ENCODE measurements around the gene BCAN. TPM values are rescaled to one million over a fixed set of nuclear protein-coding genes. Genes with fewer than 3 reads are reported as not detected.
A peak's percentile ranks its signal among the peaks of the same experiment; 100 is the strongest.

The BCAN gene
- total RNA-seq, 2 donors from 2014 or later = 0.10 TPM; not detected in 1

DNA sequence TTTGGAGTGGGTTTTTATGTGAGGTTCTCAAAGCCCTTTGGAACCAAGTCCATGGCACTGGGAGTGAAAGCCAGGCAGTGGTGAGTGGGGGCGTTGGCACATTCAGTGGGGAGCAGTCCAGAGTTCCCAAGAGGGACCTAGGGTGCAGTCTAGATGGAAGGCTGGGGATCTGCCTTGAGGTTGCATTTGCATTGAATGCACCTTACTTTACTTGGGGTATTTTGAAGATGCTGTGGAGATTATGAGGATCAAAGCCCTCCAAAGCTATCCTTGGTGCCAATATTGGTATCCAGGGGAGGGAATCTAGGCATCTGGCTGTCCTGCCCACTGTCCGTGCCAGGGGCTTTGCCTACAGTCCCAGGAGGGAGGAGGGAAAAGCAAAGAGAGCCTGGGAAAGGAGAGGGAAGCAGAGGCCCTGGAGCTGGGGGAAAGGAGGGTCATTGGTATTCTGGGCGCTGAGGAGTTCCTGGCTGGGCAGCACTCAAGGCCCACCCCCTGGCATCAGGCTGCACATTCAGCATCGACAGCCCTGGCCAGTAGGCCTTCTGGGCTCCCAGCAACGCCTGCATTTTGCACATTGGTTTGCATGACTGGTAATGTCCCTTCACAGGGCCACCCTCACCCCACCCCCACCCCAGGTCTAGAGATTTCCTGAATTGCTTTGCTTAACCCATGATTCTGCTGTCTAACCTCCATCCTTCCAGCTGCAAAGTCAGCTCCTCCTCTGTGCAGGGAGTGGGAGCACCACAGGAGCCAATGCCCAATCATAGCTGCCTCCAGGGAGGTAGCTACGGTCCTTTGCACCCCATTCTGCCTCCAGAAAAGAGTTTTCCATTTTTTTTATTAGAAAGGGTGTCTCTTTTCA lies 843 bp upstream of the BCAN start:
- no peak overlapping the region for H3K27ac Mint-ChIP-seq
- DNase-seq = no peak
- H3K36me3 Mint-ChIP-seq (ENCODE audit: insufficient read depth in 2 of 2) = no peaks in the 10 kb centered on the region
- no peak for ATAC-seq (replicated peaks in 1 of 2)
- H3K4me3 Mint-ChIP-seq = peak overlapping the region; percentile 40 to 79
- peaks cover 30% of the 10 kb centered on the region for H3K4me1 Mint-ChIP-seq (ENCODE audit: low read depth)
- no peaks in the 10 kb centered on the region for H3K9me3 Mint-ChIP-seq
- H3K27me3 Mint-ChIP-seq (ENCODE audit: low read depth) = peaks cover 85% of the 10 kb centered on the region

- ATAC-seq (replicated peaks in 1 of 2) = no peak
- Mint-ChIP-seq H3K27ac (no peak overlapping the region), H3K9me3 (no peaks in the 10 kb centered on the region), H3K4me1 (ENCODE audit: low read depth) (peaks cover 30% of the 10 kb centered on the region), H3K36me3 (ENCODE audit: insufficient read depth in 2 of 2) (no peaks in the 10 kb centered on the region), H3K4me3 (peak overlapping the region; percentile 77 to 79), H3K27me3 (ENCODE audit: low read depth) (peaks cover 87% of the 10 kb centered on the region)
- DNase-seq = no peak
These were observed 540 bp downstream of the BCAN start for GRCh38 chr1:156642265-156643048.

DNA sequence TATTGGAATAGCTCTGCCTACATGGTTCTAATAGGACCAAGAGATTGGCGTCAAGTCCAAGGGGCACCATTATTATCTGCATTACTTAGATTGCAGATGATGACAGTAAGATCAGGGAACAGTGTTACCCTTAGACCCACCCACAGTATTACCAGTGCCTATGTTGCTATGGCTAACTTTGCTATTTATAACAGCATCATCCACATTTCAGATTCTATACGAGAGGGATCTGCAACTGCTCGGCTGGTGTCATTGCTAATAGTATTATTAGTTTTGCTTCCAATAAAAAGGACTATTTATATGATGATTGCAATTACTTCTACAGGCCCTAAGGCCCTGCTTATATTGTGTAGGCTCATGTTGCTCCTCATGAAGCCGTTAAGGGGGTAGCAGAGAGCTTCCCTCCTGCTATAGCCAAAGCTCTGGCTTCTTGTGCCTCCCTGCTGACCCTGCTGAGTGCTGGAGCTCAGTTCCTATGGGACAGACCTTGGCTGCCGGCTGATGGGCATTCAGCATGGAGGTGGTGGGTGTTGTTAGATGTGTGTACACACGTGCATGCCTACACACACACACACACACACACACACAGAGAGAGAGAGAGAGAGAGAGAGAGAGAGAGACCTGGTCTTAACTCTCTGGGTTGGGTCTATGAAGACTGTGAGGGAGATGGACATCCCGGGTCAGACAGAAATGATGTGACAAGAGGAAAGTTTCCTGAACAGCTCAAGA lies 1.3 kb downstream of the BCAN start:
- ATAC-seq (replicated peaks in 1 of 2) (peak in 1 of 2 donors; percentile 5), DNase-seq (no peak)
- Mint-ChIP-seq H3K27me3 (ENCODE audit: low read depth) (peaks cover 90% of the 10 kb centered on the region), H3K36me3 (ENCODE audit: insufficient read depth in 2 of 2) (no peaks in the 10 kb centered on the region), H3K4me1 (ENCODE audit: low read depth) (peaks cover 30% of the 10 kb centered on the region), H3K4me3 (peak overlapping the region; percentile 77 to 79), H3K27ac (no peak overlapping the region), H3K9me3 (no peaks in the 10 kb centered on the region)

GRCh38 chr1:156643778-156644092 lies 1.8 kb downstream of the BCAN start:
- Mint-ChIP-seq H3K36me3 (ENCODE audit: insufficient read depth in 2 of 2) (no peaks in the 10 kb centered on the region), H3K4me1 (ENCODE audit: low read depth) (peaks cover 30% of the 10 kb centered on the region), H3K4me3 (no peak overlapping the region), H3K27me3 (ENCODE audit: low read depth) (peaks cover 90% of the 10 kb centered on the region), H3K9me3 (no peaks in the 10 kb centered on the region), H3K27ac (no peak overlapping the region)
- DNase-seq = peak; percentile 48 to 60
- peak; percentile 90 to 91 for ATAC-seq (replicated peaks in 1 of 2)

- DNase-seq (no peak), ATAC-seq (replicated peaks in 1 of 2) (no peak)
- Mint-ChIP-seq H3K36me3 (ENCODE audit: insufficient read depth in 2 of 2) (no peaks in the 10 kb centered on the region), H3K27me3 (ENCODE audit: low read depth) (peaks cover 90% of the 10 kb centered on the region), H3K27ac (no peak overlapping the region), H3K4me1 (ENCODE audit: low read depth) (peaks cover 30% of the 10 kb centered on the region), H3K9me3 (no peaks in the 10 kb centered on the region), H3K4me3 (no peak overlapping the region)
These were observed 2.2 kb downstream of the BCAN start for GRCh38 chr1:156644146-156644545.

- Mint-ChIP-seq H3K27me3 (ENCODE audit: low read depth) (peaks cover 90% of the 10 kb centered on the region), H3K27ac (no peak overlapping the region), H3K9me3 (no peaks in the 10 kb centered on the region), H3K36me3 (ENCODE audit: insufficient read depth in 2 of 2) (no peaks in the 10 kb centered on the region), H3K4me1 (ENCODE audit: low read depth) (peaks cover 30% of the 10 kb centered on the region), H3K4me3 (no peak overlapping the region)
- ATAC-seq (replicated peaks in 1 of 2) (no peak), DNase-seq (no peak)
These were observed 2.7 kb downstream of the BCAN start for GRCh38 chr1:156644640-156645039.

GRCh38 chr1:156645056-156645455 lies 3.1 kb downstream of the BCAN start:
- no peak overlapping the region for H3K27ac Mint-ChIP-seq
- ATAC-seq (replicated peaks in 1 of 2) = no peak
- peaks cover 30% of the 10 kb centered on the region for H3K4me1 Mint-ChIP-seq (ENCODE audit: low read depth)
- no peaks in the 10 kb centered on the region for H3K36me3 Mint-ChIP-seq (ENCODE audit: insufficient read depth in 2 of 2)
- H3K27me3 Mint-ChIP-seq (ENCODE audit: low read depth) = peaks cover 90% of the 10 kb centered on the region
- DNase-seq = no peak
- no peak overlapping the region for H3K4me3 Mint-ChIP-seq
- no peaks in the 10 kb centered on the region for H3K9me3 Mint-ChIP-seq

GRCh38 chr1:156645666-156646065 lies 3.7 kb downstream of the BCAN start:
- Mint-ChIP-seq H3K4me3 (no peak overlapping the region), H3K27me3 (ENCODE audit: low read depth) (peaks cover 89% of the 10 kb centered on the region), H3K4me1 (ENCODE audit: low read depth) (peaks cover 29% of the 10 kb centered on the region), H3K27ac (no peak overlapping the region), H3K9me3 (no peaks in the 10 kb centered on the region), H3K36me3 (ENCODE audit: insufficient read depth in 2 of 2) (no peaks in the 10 kb centered on the region)
- no peak for ATAC-seq (replicated peaks in 1 of 2)
- no peak for DNase-seq

GRCh38 chr1:156646738-156647211 lies 4.9 kb downstream of the BCAN start:
- H3K4me1 Mint-ChIP-seq (ENCODE audit: low read depth) = peaks cover 18% of the 10 kb centered on the region
- ATAC-seq (replicated peaks in 1 of 2) (no peak), DNase-seq (no peak)
- no peaks in the 10 kb centered on the region for H3K9me3 Mint-ChIP-seq
- no peak overlapping the region for H3K27ac Mint-ChIP-seq
- no peaks in the 10 kb centered on the region for H3K36me3 Mint-ChIP-seq (ENCODE audit: insufficient read depth in 2 of 2)
- H3K4me3 Mint-ChIP-seq = no peak overlapping the region
- peaks cover 85% of the 10 kb centered on the region for H3K27me3 Mint-ChIP-seq (ENCODE audit: low read depth)

DNA sequence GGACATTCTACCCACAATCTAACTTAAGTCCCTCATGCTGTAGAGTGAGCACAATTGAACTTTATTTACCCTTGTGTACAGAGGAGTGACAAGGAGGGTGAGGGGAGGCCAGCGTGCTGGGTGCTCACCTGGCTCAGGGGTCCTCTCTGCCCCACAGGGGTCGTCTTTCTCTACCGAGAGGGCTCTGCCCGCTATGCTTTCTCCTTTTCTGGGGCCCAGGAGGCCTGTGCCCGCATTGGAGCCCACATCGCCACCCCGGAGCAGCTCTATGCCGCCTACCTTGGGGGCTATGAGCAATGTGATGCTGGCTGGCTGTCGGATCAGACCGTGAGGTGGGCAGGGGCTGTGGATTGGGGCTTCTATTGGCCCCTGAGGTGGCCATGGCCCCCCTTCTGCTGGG lies 5.4 kb downstream of the BCAN start:
- Mint-ChIP-seq H3K27me3 (ENCODE audit: low read depth) (peaks cover 88% of the 10 kb centered on the region), H3K27ac (no peak overlapping the region), H3K4me1 (ENCODE audit: low read depth) (peaks cover 15% of the 10 kb centered on the region), H3K36me3 (ENCODE audit: insufficient read depth in 2 of 2) (no peaks in the 10 kb centered on the region), H3K9me3 (no peaks in the 10 kb centered on the region), H3K4me3 (no peak overlapping the region)
- no peak for DNase-seq
- no peak for ATAC-seq (replicated peaks in 1 of 2)

DNA sequence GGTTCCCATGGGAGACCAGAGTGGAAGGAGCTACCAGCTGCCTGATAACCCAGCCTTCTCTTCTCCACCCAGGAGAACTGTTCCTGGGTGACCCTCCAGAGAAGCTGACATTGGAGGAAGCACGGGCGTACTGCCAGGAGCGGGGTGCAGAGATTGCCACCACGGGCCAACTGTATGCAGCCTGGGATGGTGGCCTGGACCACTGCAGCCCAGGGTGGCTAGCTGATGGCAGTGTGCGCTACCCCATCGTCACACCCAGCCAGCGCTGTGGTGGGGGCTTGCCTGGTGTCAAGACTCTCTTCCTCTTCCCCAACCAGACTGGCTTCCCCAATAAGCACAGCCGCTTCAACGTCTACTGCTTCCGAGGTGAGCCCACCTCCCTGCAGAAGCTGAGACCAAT lies 6.6 kb downstream of the BCAN start:
- Mint-ChIP-seq H3K27me3 (ENCODE audit: low read depth) (peaks cover 88% of the 10 kb centered on the region), H3K4me1 (ENCODE audit: low read depth) (peaks cover 5% of the 10 kb centered on the region), H3K9me3 (no peaks in the 10 kb centered on the region), H3K36me3 (ENCODE audit: insufficient read depth in 2 of 2) (no peaks in the 10 kb centered on the region), H3K27ac (no peak overlapping the region), H3K4me3 (no peak overlapping the region)
- no peak for DNase-seq
- ATAC-seq (replicated peaks in 1 of 2) = no peak

DNA sequence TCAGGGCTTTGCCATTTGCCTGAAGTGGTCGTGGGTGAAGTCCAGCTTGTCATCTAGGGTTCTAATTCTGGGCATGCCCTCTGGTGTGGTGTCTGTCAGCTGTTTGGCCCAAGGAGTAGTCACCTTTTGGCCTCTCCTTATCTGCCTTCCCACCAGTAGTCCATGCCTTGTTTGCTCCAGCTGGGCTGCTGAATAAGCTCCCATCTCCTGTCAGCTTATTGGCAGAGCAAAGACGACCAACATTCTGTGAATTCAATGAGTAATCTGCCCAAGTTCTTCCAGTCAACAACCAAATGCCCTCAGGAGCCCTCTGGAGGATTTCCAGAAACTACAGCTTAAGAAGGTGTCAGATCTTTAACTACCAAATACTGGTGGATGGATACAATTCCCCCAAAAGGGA lies 7.0 kb downstream of the BCAN start:
- DNase-seq (no peak), ATAC-seq (replicated peaks in 1 of 2) (no peak)
- Mint-ChIP-seq H3K36me3 (ENCODE audit: insufficient read depth in 2 of 2) (no peaks in the 10 kb centered on the region), H3K27ac (no peak overlapping the region), H3K27me3 (ENCODE audit: low read depth) (peaks cover 88% of the 10 kb centered on the region), H3K9me3 (no peaks in the 10 kb centered on the region), H3K4me1 (ENCODE audit: low read depth) (peaks cover under 1% of the 10 kb centered on the region), H3K4me3 (no peak overlapping the region)

All from activated T-cell treated with anti-CD3 and anti-CD28 coated beads, Interleukin-2, amount 50 U/mL, for 72 hours (primary cell).